ENCODE results near the gene CGNL1. TPM values are rescaled to one million over a fixed set of nuclear protein-coding genes. Genes with fewer than 3 reads are reported as not detected.

The CGNL1 gene
- total and polyA plus RNA-seq, 7 donors, result 0.69 to 7.2 (median 2.4) TPM

- H3K4me1 ChIP-seq, result no peaks in the 10 kb centered on the region
- no peak overlapping the region for H3K27ac ChIP-seq
- no peak overlapping the region for H3K4me3 ChIP-seq
- 78 to 82% methylated on average over 12 of the region's 12 CpGs for WGBS, 2 donors
- peaks cover 0 to 3% (median 0%) of the 10 kb centered on the region in 3 donors for H3K27me3 ChIP-seq
- intact Hi-C loops (cut with DNase I), result no loop called here
- no peak for DNase-seq
- no peak for TF ChIP-seq CTCF (IDR thresholded peaks at IDR 0.05)
- no peak for TF ChIP-seq POLR2AphosphoS5 (IDR thresholded peaks at IDR 0.05)
- TF ChIP-seq POLR2A (IDR thresholded peaks at IDR 0.05), result no peak
- H3K9me3 ChIP-seq, result no peaks in the 10 kb centered on the region
- no peaks in the 10 kb centered on the region for H3K36me3 ChIP-seq
These were observed 42.0 kb upstream of the CGNL1 start for GRCh38 chr15:57334257-57334656.

- no peak overlapping the region for H3K27ac ChIP-seq
- H3K9me3 ChIP-seq, result no peaks in the 10 kb centered on the region
- TF ChIP-seq POLR2AphosphoS5 (IDR thresholded peaks at IDR 0.05) (no peak), EP300 (IDR thresholded peaks at IDR 0.05) (no peak), POLR2A (IDR thresholded peaks at IDR 0.05) (no peak), CTCF (IDR thresholded peaks at IDR 0.05) (no peak)
- peaks cover 0 to 3% (median 0%) of the 10 kb centered on the region in 3 donors for H3K27me3 ChIP-seq
- no peak overlapping the region for H3K4me3 ChIP-seq
- H3K4me1 ChIP-seq, result no peaks in the 10 kb centered on the region
- intact Hi-C loops (cut with DNase I), result no loop called here
- H3K36me3 ChIP-seq, result no peaks in the 10 kb centered on the region
- 81 to 83% methylated on average over 6 of the region's 6 CpGs for WGBS, 2 donors
- DNase-seq, result no peak
These were observed 41.0 kb upstream of the CGNL1 start for GRCh38 chr15:57335293-57335715.

- 69% methylated on average over 7 of the region's 7 CpGs for WGBS, 2 donors
- Histone ChIP-seq H3K4me1 (no peaks in the 10 kb centered on the region), H3K27ac (no peak overlapping the region), H3K36me3 (no peaks in the 10 kb centered on the region), H3K9me3 (no peaks in the 10 kb centered on the region), H3K27me3 (peaks cover 0 to 3% (median 0%) of the 10 kb centered on the region in 3 donors), H3K4me3 (no peak overlapping the region)
- TF ChIP-seq CTCF (IDR thresholded peaks at IDR 0.05), result no peak
- TF ChIP-seq EP300 (IDR thresholded peaks at IDR 0.05), result no peak
- no peak for TF ChIP-seq POLR2A (IDR thresholded peaks at IDR 0.05)
- no peak for TF ChIP-seq POLR2AphosphoS5 (IDR thresholded peaks at IDR 0.05)
- intact Hi-C loops (cut with DNase I), result no loop called here
- no peak for DNase-seq
These were observed 40.6 kb upstream of the CGNL1 start for GRCh38 chr15:57335719-57336118.

- Histone ChIP-seq H3K4me3 (no peak overlapping the region), H3K9me3 (no peaks in the 10 kb centered on the region), H3K27me3 (no peaks in the 10 kb centered on the region), H3K36me3 (no peaks in the 10 kb centered on the region), H3K4me1 (no peaks in the 10 kb centered on the region), H3K27ac (peak overlapping the region in 2 of 4 donors; percentile 18 to 54)
- 68 to 76% methylated on average over 15 of the region's 15 CpGs for WGBS, 2 donors
- no peak for TF ChIP-seq CTCF (IDR thresholded peaks at IDR 0.05)
- TF ChIP-seq EP300 (IDR thresholded peaks at IDR 0.05), result no peak
- intact Hi-C loops (cut with DNase I), result no loop called here
- peak; percentile 79 for DNase-seq
These were observed 38.4 kb upstream of the CGNL1 start for GRCh38 chr15:57337868-57338411.

- H3K27ac ChIP-seq, result no peak overlapping the region
- DNase-seq, result no peak
- no peak for TF ChIP-seq EP300 (IDR thresholded peaks at IDR 0.05)
- no peak overlapping the region for H3K4me3 ChIP-seq
- H3K36me3 ChIP-seq, result no peaks in the 10 kb centered on the region
- no peaks in the 10 kb centered on the region for H3K4me1 ChIP-seq
- 91 to 93% methylated on average over 5 of the region's 5 CpGs for WGBS, 2 donors
- H3K9me3 ChIP-seq, result no peaks in the 10 kb centered on the region
- intact Hi-C loops (cut with DNase I), result no loop called here
- H3K27me3 ChIP-seq, result no peaks in the 10 kb centered on the region
These were observed 37.0 kb upstream of the CGNL1 start for GRCh38 chr15:57339321-57339720.
